Middle frontal gyrus (tissue), 1 donor: Measurements from ENCODE around the gene ARHGAP10.
"Not testable (repeated sequence)": the region's sequence is repeated elsewhere in the genome, so short reads cannot be mapped to it uniquely, and the experiment has no call there.

ENCODE experiments used
- DNase-seq: peaks from one replicate; pipeline ENCODE4 v3.0.0-alpha.2; 2015; ENCODE audit warnings: low spot score; ENCODE audit errors: extremely low spot score

Gene ARHGAP10

GRCh38 chr4:147791865-147792264 is 60.0 kb downstream of the ARHGAP10 start:
- no peak for DNase-seq

GRCh38 chr4:147793569-147794313 is 61.9 kb downstream of the ARHGAP10 start:
- DNase-seq = no peak

GRCh38 chr4:147794314-147794680 is 62.4 kb downstream of the ARHGAP10 start:
- DNase-seq = no peak

GRCh38 chr4:147794787-147795413 is 63.0 kb downstream of the ARHGAP10 start:
- no peak for DNase-seq

DNA sequence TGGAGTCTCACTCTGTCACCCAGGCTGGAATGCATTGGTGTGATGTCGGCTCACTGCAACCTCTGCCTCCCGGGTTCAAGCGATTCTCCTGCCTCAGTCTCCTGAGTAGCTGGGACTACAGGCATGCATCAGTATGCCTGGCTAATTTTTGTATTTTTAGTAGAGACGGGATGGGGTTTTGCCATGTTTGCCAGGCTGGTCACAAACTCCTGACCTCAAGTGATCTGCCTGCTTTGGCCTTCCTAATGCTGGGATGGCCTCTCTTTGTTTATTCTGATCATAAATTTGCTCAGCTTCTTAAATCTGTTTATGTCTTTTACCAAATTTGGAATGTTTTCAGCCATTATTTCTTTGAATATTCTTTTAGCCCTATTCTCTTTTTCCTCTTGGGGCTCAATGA is 67.2 kb downstream of the ARHGAP10 start:
- DNase-seq = not testable (repeated sequence)

DNA sequence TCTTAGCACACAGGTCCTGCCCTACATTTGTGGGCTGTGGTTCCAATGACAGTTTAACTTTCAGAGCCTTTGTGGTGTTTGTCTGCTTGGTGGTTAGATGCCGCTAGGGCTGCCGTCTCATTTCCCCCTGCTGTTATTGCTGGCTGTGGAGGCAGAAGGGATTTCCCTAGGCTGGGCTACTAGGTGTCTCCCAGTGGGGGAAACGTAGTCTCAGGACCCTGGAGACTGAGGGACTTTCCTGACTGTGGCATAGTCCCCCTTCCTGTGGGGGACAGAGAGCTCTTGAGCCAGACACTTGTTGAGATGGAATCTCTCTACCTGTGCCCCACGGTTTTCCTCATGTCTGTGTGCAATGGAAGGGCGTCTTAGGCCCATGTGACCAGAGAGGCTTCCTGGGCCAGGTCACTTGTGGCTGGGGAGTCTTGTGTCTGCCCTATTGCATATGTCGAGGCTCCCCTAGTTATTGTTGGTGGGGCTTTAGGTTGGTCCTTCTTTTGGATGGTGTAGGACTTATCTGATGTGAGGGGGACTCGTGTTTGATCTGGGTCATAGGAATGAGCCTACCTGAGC is 68.2 kb downstream of the ARHGAP10 start:
- DNase-seq = no peak

- no peak for DNase-seq
Observed at GRCh38 chr4:147801820-147802219, 69.9 kb downstream of the ARHGAP10 start.

GRCh38 chr4:147802346-147802745 is 70.5 kb downstream of the ARHGAP10 start:
- no peak for DNase-seq

DNA sequence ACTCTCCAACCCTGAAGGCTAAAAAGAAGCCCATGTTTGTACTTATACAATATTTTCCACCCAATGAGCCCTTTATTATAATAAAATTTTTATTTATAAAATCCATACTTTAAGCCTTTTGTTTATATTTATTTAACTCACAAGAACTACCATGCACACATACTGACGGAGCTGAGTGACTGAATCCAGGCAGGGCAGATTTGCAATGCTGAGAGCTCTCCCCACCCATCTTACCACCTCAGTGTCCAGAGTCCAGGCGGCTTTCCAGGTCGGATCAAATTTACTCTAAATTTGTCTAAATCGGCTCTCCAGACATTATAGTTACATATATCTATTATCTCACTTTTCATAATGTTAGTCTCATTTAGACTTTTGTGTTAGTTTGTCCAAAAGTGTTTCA is 74.1 kb downstream of the ARHGAP10 start:
- DNase-seq = no peak

DNA sequence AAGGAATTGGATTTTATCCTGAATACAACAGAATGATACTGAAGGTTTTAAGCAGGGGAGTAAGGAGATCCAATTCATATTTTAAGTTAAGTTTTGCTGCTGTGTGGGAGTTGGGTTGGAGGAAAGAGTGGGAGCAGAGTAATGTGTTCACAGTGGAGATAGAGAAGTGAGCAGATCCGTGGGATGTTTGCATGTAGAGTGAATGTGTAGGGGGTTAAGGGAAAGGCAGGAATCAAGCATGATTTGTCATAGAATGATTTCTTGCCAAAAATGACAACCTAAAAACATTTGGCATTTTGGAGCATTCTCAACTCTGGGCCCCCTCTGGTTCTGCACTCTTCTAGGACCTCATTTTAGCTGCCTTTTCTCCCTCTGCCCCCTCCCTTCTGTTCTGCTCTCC is 76.6 kb downstream of the ARHGAP10 start:
- no peak for DNase-seq

- DNase-seq = no peak
Observed at GRCh38 chr4:147809211-147809610, 77.3 kb downstream of the ARHGAP10 start.

DNA sequence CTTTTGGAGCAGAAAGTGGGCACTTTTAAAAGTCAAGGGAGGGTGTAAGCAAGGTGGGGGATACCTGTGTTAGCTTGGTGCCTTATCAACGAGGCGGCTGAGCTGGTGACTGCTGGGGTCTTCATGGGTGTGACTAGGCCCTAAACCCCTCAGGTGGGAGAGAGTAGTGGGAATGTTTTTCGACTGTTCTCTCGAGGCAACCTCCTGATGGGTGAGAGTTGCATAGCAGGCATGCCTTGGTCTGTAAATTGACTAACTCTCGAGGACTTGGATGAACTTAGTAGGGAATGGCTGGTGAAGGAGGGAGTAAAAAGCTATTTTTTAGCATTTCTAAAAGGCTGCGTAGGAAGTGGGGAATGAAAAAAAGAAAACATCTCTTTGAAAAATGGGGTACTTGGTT is 80.0 kb downstream of the ARHGAP10 start:
- DNase-seq = no peak

- DNase-seq = no peak
Observed at GRCh38 chr4:147813109-147813773, 81.4 kb downstream of the ARHGAP10 start.

GRCh38 chr4:147813973-147814372 is 82.1 kb downstream of the ARHGAP10 start:
- no peak for DNase-seq

DNA sequence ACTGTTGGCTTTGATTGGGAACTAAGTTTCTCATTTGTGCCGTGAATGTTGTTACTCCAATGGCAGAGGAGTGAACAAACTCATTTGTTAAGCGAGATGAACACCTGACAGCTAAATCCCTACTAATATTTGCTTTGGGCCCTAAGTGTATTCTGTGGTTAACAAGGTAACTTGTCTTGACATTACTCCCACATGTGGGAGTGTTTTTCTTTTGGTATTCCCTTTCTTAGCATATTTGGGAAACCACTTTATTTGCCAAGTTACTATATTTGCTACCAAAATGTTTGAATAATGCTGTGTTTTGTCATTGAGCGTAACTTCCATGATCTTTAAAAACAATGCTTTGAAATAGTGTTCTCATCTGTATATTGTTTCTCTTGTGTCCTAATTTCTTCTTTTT is 82.5 kb downstream of the ARHGAP10 start:
- no peak for DNase-seq

DNA sequence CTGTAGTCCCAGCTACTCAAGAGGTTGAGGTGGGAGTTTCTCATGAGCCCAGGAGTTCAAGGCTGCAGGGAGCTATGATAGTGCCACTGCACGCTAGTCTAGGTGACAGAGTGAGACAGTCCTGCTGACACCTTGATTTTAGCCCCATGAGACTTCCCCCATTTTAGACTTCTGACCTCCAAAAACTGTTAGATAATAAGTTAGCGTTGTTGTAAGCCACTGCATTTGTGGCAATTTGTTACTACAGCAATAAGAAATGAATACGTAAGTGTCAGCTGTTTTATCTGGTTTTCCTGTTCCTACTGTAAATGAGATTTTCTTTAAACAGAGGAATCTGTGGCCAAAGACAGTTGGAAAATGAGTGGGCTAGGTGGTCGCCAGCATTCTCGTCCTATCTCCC is 83.9 kb downstream of the ARHGAP10 start:
- no peak for DNase-seq

GRCh38 chr4:147816382-147817254 is 84.7 kb downstream of the ARHGAP10 start:
- no peak for DNase-seq

DNA sequence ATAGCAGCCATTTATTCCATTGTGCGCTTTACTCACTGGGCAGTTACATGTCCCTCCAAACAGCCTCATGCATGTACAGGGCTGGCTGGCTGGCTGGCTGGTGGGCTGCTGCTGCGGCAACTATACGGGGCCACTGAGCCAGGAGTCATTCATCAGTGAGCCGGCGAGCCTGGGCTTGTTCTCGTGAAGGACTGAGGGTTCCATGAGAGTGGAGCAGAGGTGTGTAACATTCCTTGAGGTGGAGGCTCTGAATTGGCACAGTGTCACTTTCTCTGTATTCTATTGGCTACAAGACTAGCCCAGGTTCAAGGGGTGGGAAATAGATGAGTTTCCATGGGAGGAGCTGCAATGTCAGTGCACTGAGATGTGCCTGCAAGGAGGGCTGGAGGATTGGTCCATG is 89.1 kb downstream of the ARHGAP10 start:
- DNase-seq = no peak

- DNase-seq = no peak
Observed at GRCh38 chr4:147821555-147821954, 89.7 kb downstream of the ARHGAP10 start.

DNA sequence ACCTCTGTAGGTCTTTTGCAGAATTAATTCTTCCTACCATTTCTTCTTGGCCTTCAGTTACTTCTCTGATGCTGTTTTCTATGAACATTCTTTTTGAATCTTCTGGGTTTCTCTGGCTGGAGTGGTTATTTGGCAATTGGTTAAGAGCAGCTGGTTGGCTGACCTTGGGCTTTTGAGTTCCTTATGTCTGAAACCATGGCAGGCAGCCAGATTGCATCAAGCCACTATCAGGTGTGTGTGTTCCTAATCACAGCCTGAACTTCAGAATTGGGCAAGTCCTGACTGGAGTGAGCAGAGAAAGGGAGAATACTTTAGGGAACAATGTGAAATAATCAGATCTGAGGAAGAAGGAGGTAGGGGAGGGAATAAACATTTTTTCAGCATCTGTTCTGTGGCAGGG is 90.2 kb downstream of the ARHGAP10 start:
- DNase-seq = no peak

DNA sequence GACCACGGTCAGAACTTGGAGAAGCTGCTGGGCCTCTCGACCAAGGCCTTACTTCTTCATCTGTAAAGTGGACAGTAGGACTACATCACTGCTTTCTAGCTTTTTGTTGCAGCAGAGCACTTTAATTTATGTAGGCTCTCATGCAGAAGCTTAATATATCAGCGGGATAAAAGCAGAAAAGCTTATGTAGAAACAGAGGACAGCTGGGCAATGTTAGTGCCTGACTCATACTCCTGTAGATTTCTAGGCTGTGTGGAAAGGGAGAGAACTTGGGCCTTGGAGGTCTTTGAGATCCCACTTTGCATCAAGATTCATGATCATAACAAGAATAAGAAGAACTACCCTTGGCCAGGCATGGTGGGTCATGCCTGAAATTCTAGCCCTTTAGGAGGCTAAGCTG is 91.2 kb downstream of the ARHGAP10 start:
- no peak for DNase-seq
